Measurements from ENCODE around the gene BCL11B.

The BCL11B gene

GRCh38 chr14:99119554-99120525 is 152.2 kb downstream of the BCL11B start:
- no peak for DNase-seq (ENCODE audit: low read depth in 3 of 3)

Measured in stimulated activated CD4-positive, alpha-beta T cell treated with anti-CD3 and anti-CD28 coated beads, TNF-alpha, amount 100 ng/mL, for 24 hours (primary cell).